HG03469 (cell line): ENCODE results near the gene HAL.

Experiments
- ATAC-seq: cut with Tn5 transposase; IDR thresholded peaks from one replicate; pipeline ENCODE4 v1.9.1; 2021; ENCODE audit warnings: mild to moderate bottlenecking, moderate library complexity, moderate number of reproducible peaks; ENCODE audit not compliant: unreplicated experiment

Gene HAL

GRCh38 chr12:96014943-96015599, 18.9 kb upstream of the HAL start:
- ATAC-seq, result no peak

- no peak for ATAC-seq
Measured at GRCh38 chr12:96007729-96008128, 11.6 kb upstream of the HAL start.

GRCh38 chr12:96006727-96007126, 10.6 kb upstream of the HAL start:
- ATAC-seq, result no peak

- ATAC-seq, result no peak
Measured at GRCh38 chr12:96000858-96001257, 4.7 kb upstream of the HAL start.

GRCh38 chr12:95999484-95999883, 3.3 kb upstream of the HAL start:
- no peak for ATAC-seq

GRCh38 chr12:95998611-95999286, 2.6 kb upstream of the HAL start:
- ATAC-seq, result peak; percentile 89

- no peak for ATAC-seq
Measured at GRCh38 chr12:95997911-95998510, 1.9 kb upstream of the HAL start.

GRCh38 chr12:95997276-95997675, 1.1 kb upstream of the HAL start:
- no peak for ATAC-seq

GRCh38 chr12:95995238-95996031, 709 bp downstream of the HAL start:
- ATAC-seq, result no peak

GRCh38 chr12:95994476-95994875, 1.7 kb downstream of the HAL start:
- ATAC-seq, result no peak

GRCh38 chr12:95993907-95994306, 2.2 kb downstream of the HAL start:
- ATAC-seq, result no peak

- ATAC-seq, result no peak
Measured at GRCh38 chr12:95990136-95990535, 6.0 kb downstream of the HAL start.

GRCh38 chr12:95989504-95990123, 6.5 kb downstream of the HAL start:
- no peak for ATAC-seq

- ATAC-seq, result no peak
Measured at GRCh38 chr12:95988506-95989275, 7.5 kb downstream of the HAL start.

- no peak for ATAC-seq
Measured at GRCh38 chr12:95986635-95987570, 9.2 kb downstream of the HAL start.

- no peak for ATAC-seq
Measured at GRCh38 chr12:95984682-95985081, 11.5 kb downstream of the HAL start.

- no peak for ATAC-seq
Measured at GRCh38 chr12:95982602-95983001, 13.5 kb downstream of the HAL start.

- no peak for ATAC-seq
Measured at GRCh38 chr12:95980437-95980836, 15.7 kb downstream of the HAL start.

GRCh38 chr12:95978774-95979173, 17.4 kb downstream of the HAL start:
- ATAC-seq, result no peak
